Lung (tissue), 12 donors: ENCODE results near the gene NACAD. TPM values are rescaled to one million over a fixed set of nuclear protein-coding genes. Genes with fewer than 3 reads are reported as not detected.

Source experiments
- ATAC-seq: fragments of 200-7000 bp; cut with Tn5 transposase; one replicate; pipeline ENCODE4 v1.9.1; 2020; ENCODE audit warnings: moderate number of reproducible peaks; ENCODE audit not compliant: insufficient read depth, low FRiP score
- DNase-seq, 3 donors: peaks; one replicate each; pipeline ENCODE4 v3.0.0-alpha.2; 2013 to 2017
- H3K27ac ChIP-seq, 2 donors: one replicate each; pipeline ENCODE4 v1.5.1; 2013; ENCODE audit warnings: mild to moderate bottlenecking in 2 of 2, moderate library complexity in 2 of 2, control low read depth in 1 of 2, inconsistent platforms in 1 of 2, low read depth in 1 of 2, low read length in 1 of 2
- H3K27me3 ChIP-seq, 3 donors: one replicate each; pipeline ENCODE4 v1.5.1; 2013; ENCODE audit warnings: low read length in 2 of 3; ENCODE audit not compliant: control insufficient read depth in 3 of 3, insufficient read depth in 3 of 3
- H3K36me3 ChIP-seq, 4 donors: one replicate each; pipeline ENCODE4 v1.5.1; 2013; ENCODE audit warnings: low read length in 4 of 4, mild to moderate bottlenecking in 1 of 4, moderate library complexity in 1 of 4; ENCODE audit not compliant: control insufficient read depth in 4 of 4, insufficient read depth in 4 of 4
- H3K4me1 ChIP-seq, 5 donors: one replicate each; pipeline ENCODE4 v1.5.1; 2013; ENCODE audit warnings: low read length in 5 of 5, mild to moderate bottlenecking in 2 of 5, moderate library complexity in 1 of 5; ENCODE audit not compliant: control insufficient read depth in 5 of 5, insufficient read depth in 5 of 5
- H3K4me3 ChIP-seq: one replicate; pipeline ENCODE4 v1.5.1; 2013; ENCODE audit warnings: mild to moderate bottlenecking, control low read depth, moderate library complexity
- H3K9ac ChIP-seq, 2 donors: one replicate each; pipeline ENCODE4 v1.5.1; 2013; ENCODE audit warnings: low read length in 2 of 2, control low read depth in 1 of 2; ENCODE audit not compliant: insufficient read depth in 1 of 2
- H3K9me3 ChIP-seq, 4 donors: one replicate each; pipeline ENCODE4 v1.5.1; 2013; ENCODE audit warnings: low read length in 3 of 4, mild to moderate bottlenecking in 1 of 4, moderate library complexity in 1 of 4; ENCODE audit not compliant: control insufficient read depth in 4 of 4, insufficient read depth in 3 of 4
- WGBS, 2 donors: extraction: QIAGEN DNeasy Blood & Tissue Kit; methylation state at CpG; one replicate each; pipeline ENCODE4 v1.1.7; 2013; 5-methylcytosine and 5-hydroxymethylcytosine counted together
- polyA plus RNA-seq, 2 donors: library from polyadenylated mRNA; stranded (reverse); fragments of 200-250 nt; gene quantifications; one replicate each; pipeline ENCODE4 v1.2.1, GENCODE V29; 2013
- total RNA-seq, 2 donors: library from RNA; depleted of rRNA in 1 of 2; stranded (reverse); fragments of >200 nt in 1 of 2; gene quantifications; one replicate each; pipeline ENCODE4 v1.2.1, GENCODE V29; 2014 to 2021
- TF ChIP-seq, protein P1 (sequence below): IDR thresholded peaks from 2 replicates; pipeline ENCODE4 v1.5.1; 2012; ENCODE audit warnings: mild to moderate bottlenecking; ENCODE audit errors: control extremely low read depth, extremely low read depth
- donor health status: control.
- donor health status: control.
- donor health status: Bipolar disorder and iron deficiency.
- donor health status: healthy.
- donor health status: DM: yes; HTN: yes; CAD: no.

Gene NACAD
- total and polyA plus RNA-seq, 4 donors: 0.85 to 3.7 (median 1.7) TPM

DNA sequence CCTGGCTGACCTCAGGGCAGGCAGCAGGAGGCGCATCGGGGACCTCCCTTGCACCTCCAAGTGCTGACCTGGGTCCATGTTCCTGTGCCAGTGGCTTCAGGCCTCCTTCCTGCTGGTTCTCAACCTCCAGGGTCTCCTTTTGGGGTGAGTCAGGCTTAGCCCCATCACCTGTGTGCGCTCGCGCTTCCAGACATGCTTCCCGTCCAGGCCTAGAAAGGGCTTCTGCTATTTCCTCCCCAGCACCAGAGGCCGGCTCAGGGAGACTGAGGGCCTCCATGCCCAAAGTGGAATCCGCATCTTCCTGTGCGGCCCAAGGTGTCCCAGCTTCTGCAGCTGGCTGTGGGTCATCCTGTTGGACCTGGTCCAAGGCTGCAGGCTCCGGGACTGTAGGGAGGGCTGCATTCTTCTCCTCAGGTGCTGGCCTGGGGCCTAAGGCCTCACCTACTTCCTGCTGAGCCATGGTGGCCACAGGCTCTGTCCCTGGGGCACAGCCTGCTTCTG, 5.9 kb downstream of the NACAD start:
- TF ChIP-seq, protein P1, sequence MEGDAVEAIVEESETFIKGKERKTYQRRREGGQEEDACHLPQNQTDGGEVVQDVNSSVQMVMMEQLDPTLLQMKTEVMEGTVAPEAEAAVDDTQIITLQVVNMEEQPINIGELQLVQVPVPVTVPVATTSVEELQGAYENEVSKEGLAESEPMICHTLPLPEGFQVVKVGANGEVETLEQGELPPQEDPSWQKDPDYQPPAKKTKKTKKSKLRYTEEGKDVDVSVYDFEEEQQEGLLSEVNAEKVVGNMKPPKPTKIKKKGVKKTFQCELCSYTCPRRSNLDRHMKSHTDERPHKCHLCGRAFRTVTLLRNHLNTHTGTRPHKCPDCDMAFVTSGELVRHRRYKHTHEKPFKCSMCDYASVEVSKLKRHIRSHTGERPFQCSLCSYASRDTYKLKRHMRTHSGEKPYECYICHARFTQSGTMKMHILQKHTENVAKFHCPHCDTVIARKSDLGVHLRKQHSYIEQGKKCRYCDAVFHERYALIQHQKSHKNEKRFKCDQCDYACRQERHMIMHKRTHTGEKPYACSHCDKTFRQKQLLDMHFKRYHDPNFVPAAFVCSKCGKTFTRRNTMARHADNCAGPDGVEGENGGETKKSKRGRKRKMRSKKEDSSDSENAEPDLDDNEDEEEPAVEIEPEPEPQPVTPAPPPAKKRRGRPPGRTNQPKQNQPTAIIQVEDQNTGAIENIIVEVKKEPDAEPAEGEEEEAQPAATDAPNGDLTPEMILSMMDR: no peak
- no peaks in the 10 kb centered on the region for H3K9me3 ChIP-seq
- H3K4me1 ChIP-seq: peaks cover 0 to 13% (median 2%) of the 10 kb centered on the region in 5 donors
- ATAC-seq (no peak), DNase-seq (no peak)
- no peaks in the 10 kb centered on the region for H3K27me3 ChIP-seq
- H3K9ac ChIP-seq: no peak overlapping the region
- H3K36me3 ChIP-seq: peaks cover 0 to 11% (median 4%) of the 10 kb centered on the region in 4 donors
- H3K27ac ChIP-seq: no peak overlapping the region
- 77 to 90% methylated on average over 8 to 10 of the region's 10 CpGs for WGBS, 2 donors
- H3K4me3 ChIP-seq: no peak overlapping the region

DNA sequence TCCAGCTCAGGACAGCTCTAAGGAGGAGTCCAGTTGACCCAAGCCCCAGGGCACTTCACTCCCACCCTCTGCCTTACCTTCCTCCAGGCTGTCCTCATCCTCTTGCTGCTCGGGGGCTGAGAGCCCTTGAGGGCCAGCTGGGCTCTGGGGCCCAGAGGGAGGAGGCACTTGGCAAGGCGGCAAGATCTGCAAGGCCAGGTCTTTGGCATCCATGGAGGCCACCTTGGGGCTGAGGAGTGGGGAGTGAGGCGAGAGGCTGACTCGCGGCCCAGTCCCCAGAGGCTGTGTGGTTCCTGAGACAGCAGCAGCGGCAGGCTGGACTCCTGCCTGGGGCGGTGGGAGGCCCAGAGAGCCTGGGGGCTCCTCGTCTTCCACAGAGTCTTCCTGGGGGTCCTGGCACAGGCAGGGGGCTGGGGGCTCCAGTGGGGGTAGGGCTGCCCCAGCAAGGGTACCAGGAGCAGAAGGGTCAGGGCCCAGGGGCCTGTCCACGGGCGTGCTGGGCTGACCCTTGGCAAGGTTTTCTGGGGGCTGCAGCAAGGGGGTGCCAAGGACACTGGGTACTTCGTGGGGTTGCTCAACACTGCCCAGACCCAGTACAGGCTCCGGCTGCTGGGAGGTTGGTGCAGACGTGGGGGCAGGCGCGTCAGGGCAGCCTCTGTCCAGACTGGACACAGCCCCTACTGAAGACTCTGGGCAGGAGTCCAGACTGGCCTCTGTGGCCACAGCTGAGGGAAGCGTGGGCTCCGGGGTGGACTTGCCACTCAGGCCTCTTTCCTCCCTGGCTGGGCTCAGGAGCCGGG, 6.5 kb downstream of the NACAD start:
- Histone ChIP-seq H3K9ac (no peak overlapping the region), H3K27me3 (no peaks in the 10 kb centered on the region), H3K36me3 (peaks cover 0 to 13% (median 5%) of the 10 kb centered on the region in 4 donors), H3K4me1 (peaks cover 0 to 13% (median 0%) of the 10 kb centered on the region in 5 donors), H3K27ac (no peak overlapping the region), H3K4me3 (no peak overlapping the region), H3K9me3 (no peaks in the 10 kb centered on the region)
- TF ChIP-seq, protein P1: no peak
- DNase-seq: no peak
- WGBS, 2 donors: 79 to 84% methylated on average over 16 to 18 of the region's 18 CpGs
- peak; percentile 16 for ATAC-seq

DNA sequence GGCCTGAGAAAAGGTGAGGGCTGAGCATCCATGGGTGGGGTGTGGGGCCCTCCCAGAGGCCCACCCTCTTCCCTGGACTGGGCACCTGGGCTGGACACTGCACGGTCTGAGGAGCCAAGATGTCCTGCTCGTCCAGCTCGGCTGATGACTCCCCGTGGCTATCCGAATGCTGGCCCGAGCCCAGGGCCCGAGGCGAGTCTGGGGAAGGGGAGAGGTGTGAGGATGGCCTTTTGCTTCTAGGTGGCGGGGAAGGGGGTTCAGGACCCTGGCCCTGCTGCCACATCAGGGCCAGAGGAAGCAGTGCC, 7.1 kb downstream of the NACAD start:
- Histone ChIP-seq H3K9me3 (no peaks in the 10 kb centered on the region), H3K4me3 (no peak overlapping the region), H3K27ac (no peak overlapping the region), H3K27me3 (no peaks in the 10 kb centered on the region), H3K4me1 (peaks cover 0 to 13% (median 0%) of the 10 kb centered on the region in 5 donors), H3K36me3 (peaks cover 0 to 15% (median 8%) of the 10 kb centered on the region in 4 donors), H3K9ac (no peak overlapping the region)
- ATAC-seq (no peak), DNase-seq (no peak)
- TF ChIP-seq, protein P1: no peak
- WGBS, 2 donors: 94 to 99% methylated on average over 9 of the region's 9 CpGs
